Activated naive CD8-positive, alpha-beta T cell treated with anti-CD3 and anti-CD28 coated beads, Interleukin-2, amount 10 ng/mL, durations not matched to agents 7 days and 5 days (primary cell): ENCODE data around the gene VMP1. TPM values are rescaled to one million over a fixed set of nuclear protein-coding genes. Genes with fewer than 3 reads are reported as not detected.
"Not testable (repeated sequence)": the region's sequence is repeated elsewhere in the genome, so short reads cannot be mapped to it uniquely, and the experiment has no call there.

Source experiments
- ATAC-seq: fragments of 150-1000 bp; cut with Tn5 transposase; one replicate; pipeline ENCODE4 v1.10.0; 2021; ENCODE audit warnings: low read depth, moderate library complexity
- POLR2A ChIA-PET: fragments of 350-600 bp; sonication (Branson Sonifier 250); formaldehyde crosslinking; loops from one replicate; lab custom pipeline; 2021; ENCODE audit warnings: antibody characterized with exemption; lab: Charles Lee
- DNase-seq: peaks from one replicate; pipeline ENCODE4 v3.0.0; 2021
- H3K27ac Mint-ChIP-seq: one replicate; pipeline ENCODE4 v1.8.0; 2022; ENCODE audit warnings: mild to moderate bottlenecking, mixed read lengths
- H3K27me3 Mint-ChIP-seq: one replicate; pipeline ENCODE4 v1.8.0; 2022; ENCODE audit warnings: mild to moderate bottlenecking, moderate library complexity, mixed read lengths
- H3K36me3 Mint-ChIP-seq: one replicate; pipeline ENCODE4 v1.8.0; 2021; ENCODE audit warnings: mild to moderate bottlenecking, mixed read lengths
- H3K4me1 Mint-ChIP-seq: one replicate; pipeline ENCODE4 v1.8.0; 2021; ENCODE audit warnings: mixed read lengths
- H3K4me3 Mint-ChIP-seq: one replicate; pipeline ENCODE4 v1.8.0; 2022; ENCODE audit warnings: mild to moderate bottlenecking, moderate library complexity, mixed read lengths
- H3K9me3 Mint-ChIP-seq: one replicate; pipeline ENCODE4 v1.8.0; 2021; ENCODE audit warnings: mixed read lengths
- total RNA-seq, 2 experiments: library from RNA; stranded (reverse); gene quantifications; one replicate each; pipeline ENCODE4 v1.2.3, GENCODE V29; 2021

Gene VMP1
- total RNA-seq, 2 experiments from 2014 or later, result 114 to 116 TPM

DNA sequence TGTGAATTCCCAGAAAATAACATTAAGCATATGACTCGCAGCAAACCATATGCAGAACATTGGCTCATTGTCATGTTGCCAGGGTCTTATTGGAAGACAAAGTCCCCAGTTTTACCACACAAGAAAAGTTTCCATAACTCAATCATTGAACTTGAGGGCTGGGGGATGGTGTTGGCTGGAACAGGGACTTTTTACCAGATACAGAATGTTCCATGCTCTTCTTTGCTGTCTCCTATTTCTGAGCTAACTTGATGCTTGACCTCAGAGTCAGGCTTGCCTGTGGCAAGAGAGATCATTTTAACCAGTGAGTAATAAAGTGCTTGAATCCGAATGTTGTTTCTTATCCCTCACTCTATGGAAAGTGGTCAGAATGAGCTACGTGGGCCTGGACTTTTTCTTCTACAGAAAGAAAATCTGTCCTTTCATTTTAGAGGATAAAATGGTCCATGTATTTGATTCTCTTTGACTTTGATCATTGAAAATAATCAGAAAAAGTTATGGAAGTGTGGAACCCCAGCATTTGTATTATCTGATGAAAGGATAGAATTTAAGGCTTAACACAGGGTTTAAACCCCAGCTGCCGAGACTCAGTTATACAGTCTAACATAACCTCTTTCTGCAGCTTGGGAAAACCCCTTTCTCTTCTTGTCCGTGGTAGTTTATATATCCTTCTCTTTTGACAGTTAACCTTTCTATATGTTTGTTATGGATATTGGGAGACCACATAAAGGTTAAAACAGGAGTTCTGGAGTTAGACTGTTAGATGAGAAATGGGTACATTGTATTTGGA, 118.3 kb downstream of the VMP1 start:
- H3K9me3 Mint-ChIP-seq, result no peaks in the 10 kb centered on the region
- POLR2A ChIA-PET, result interaction anchor here (1.0 to 8.9 kb wide), 3 partner anchors 14 to 39 kb away, joined by 3 to 158 read pairs (median 102); no protein-coding TSS in a partner anchor
- no peaks in the 10 kb centered on the region for H3K27me3 Mint-ChIP-seq
- H3K36me3 Mint-ChIP-seq, result peaks cover 10% of the 10 kb centered on the region
- ATAC-seq (no peak), DNase-seq (no peak)
- H3K27ac Mint-ChIP-seq, result peak overlapping the region; percentile 96
- H3K4me3 Mint-ChIP-seq, result peak overlapping the region; percentile 64
- H3K4me1 Mint-ChIP-seq, result peaks cover 52% of the 10 kb centered on the region

DNA sequence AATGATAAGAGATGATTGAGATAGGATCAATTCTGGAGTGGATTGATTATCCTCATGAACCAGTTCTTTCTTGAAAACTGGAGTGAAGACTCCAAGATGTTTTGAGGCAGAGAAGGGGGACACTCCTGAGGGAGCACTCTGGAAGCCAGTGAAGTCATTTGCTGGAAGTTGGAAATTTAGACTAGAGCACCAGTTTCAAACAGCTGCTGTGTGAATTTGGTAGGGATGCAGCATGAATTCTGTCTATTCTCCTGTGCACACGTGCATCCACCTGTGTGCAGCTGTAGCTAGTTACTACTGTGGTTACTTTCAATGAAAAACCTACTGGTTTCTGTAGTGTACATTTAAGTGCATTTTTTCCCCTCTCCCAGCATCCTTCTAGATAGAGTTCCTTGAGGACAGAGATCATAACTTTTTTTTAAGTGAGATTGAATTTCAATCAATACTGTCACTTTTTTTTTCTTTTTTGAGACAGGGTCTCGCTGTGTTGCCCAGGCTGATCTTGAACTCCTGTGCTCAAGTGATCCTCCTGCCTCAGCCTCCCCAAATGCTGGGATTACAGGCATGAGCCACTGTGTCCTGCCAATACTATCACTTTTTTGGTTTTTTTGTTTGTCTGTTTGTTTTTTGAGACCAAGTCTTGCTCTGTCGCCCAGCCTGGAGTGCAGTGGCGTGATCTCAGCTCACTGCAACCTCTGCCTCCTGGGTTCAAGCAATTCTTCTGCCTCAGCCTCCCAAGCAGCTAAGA, 119.4 kb downstream of the VMP1 start:
- H3K27ac Mint-ChIP-seq, result peak overlapping the region; percentile 96

DNA sequence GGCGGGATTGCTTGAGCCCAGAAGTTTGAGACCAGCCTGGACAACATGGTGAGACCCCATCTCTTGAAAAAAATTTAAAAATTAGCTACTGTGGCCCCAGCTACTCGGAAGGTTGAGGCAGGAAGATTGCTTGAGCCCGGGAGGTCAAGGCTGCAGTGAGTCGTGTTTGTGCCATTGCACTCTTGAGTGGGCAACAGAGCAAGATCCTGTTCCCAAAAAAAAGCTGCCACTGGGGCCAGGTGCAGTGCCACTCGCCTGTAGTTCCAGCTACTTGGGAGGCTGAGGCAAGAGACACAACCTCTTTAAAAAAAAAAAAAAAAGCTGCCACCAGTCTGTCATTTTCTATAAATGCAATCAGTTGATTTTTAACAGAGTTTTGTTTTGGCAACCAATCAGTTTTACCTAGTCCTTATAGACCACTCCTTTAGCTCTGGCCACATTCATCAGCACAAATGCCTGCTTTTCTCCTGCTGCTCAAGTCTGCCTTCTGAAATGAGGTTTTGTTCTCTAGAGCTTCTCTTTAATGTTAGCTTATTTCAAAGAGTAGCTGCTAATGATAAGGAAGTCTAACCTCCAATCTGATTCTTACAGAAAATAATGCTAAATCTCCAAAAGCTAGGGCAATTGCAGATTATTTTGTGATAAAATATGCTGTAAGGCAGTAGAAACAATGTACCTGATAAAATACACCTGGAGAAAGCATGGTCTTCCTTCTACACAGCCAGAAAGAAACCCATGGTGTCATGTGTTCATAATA, 120.4 kb downstream of the VMP1 start:
- H3K27me3 Mint-ChIP-seq, result no peaks in the 10 kb centered on the region
- DNase-seq (no peak), ATAC-seq (no peak)
- H3K27ac Mint-ChIP-seq, result peak overlapping the region; percentile 96
- peaks cover 3% of the 10 kb centered on the region for H3K36me3 Mint-ChIP-seq
- peak overlapping the region; percentile 82 for H3K4me3 Mint-ChIP-seq
- POLR2A ChIA-PET, result interaction anchor here (0.5 to 8.9 kb wide), 8 partner anchors 12 to 208 kb away, joined by 3 to 158 read pairs (median 3); partner anchors contain the start of genes CLTC, PTRH2 and VMP1
- H3K4me1 Mint-ChIP-seq, result peaks cover 62% of the 10 kb centered on the region
- no peaks in the 10 kb centered on the region for H3K9me3 Mint-ChIP-seq

More for the DNA sequence above, 119.4 kb downstream of the VMP1 start:
- Mint-ChIP-seq H3K9me3 (no peaks in the 10 kb centered on the region), H3K4me3 (peak overlapping the region; percentile 64), H3K36me3 (peaks cover 10% of the 10 kb centered on the region), H3K4me1 (peaks cover 58% of the 10 kb centered on the region), H3K27me3 (no peaks in the 10 kb centered on the region)
- ATAC-seq (no peak), DNase-seq (no peak)
- POLR2A ChIA-PET, result interaction anchor here (0.8 to 8.9 kb wide), 3 partner anchors 13 to 66 kb away, joined by 3 to 158 read pairs (median 102); no protein-coding TSS in a partner anchor

DNA sequence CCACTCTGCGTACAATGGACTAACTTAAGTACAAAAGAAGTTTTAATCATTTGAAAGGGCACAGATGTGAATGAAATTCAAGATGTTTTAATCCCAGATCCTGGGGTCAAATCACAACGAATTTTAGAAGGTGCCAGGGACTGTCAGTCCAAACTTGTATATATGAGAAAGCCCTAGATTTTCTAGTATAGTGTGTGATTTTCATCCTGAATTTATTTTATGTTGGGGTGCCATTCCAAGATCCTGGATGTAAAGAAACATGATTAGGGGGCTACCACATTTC, 121.0 kb downstream of the VMP1 start:
- no peak for DNase-seq
- H3K27me3 Mint-ChIP-seq, result no peaks in the 10 kb centered on the region
- H3K4me3 Mint-ChIP-seq, result peak overlapping the region; percentile 82
- peak overlapping the region; percentile 96 for H3K27ac Mint-ChIP-seq
- ATAC-seq, result no peak
- POLR2A ChIA-PET, result interaction anchor here (0.5 to 8.9 kb wide), 5 partner anchors 11 to 187 kb away, joined by 3 to 158 read pairs (median 6); no protein-coding TSS in a partner anchor
- H3K9me3 Mint-ChIP-seq, result no peaks in the 10 kb centered on the region
- H3K4me1 Mint-ChIP-seq, result peaks cover 66% of the 10 kb centered on the region
- peaks cover 5% of the 10 kb centered on the region for H3K36me3 Mint-ChIP-seq

DNA sequence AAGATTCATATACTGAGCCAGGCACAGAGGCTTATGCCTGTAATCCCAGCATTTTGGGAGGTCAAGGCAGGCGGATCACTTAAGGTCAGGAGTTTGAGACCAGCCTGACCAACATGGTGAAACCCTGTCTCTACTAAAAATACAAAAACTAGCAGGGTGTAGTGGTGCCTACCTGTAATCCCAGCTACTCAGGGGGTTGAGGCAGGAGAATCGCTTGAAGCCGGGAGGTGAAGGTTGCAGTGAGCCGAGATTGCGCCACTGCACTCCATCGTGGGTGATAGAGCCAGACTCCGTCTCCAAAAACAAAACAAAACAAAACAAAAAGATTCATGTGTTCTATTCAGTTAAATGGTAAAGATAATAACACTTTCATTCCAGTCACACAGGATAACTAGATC, 121.4 kb downstream of the VMP1 start:
- peaks cover 66% of the 10 kb centered on the region for H3K4me1 Mint-ChIP-seq
- peak overlapping the region; percentile 96 for H3K27ac Mint-ChIP-seq
- not testable (repeated sequence) for H3K27me3 Mint-ChIP-seq

DNA sequence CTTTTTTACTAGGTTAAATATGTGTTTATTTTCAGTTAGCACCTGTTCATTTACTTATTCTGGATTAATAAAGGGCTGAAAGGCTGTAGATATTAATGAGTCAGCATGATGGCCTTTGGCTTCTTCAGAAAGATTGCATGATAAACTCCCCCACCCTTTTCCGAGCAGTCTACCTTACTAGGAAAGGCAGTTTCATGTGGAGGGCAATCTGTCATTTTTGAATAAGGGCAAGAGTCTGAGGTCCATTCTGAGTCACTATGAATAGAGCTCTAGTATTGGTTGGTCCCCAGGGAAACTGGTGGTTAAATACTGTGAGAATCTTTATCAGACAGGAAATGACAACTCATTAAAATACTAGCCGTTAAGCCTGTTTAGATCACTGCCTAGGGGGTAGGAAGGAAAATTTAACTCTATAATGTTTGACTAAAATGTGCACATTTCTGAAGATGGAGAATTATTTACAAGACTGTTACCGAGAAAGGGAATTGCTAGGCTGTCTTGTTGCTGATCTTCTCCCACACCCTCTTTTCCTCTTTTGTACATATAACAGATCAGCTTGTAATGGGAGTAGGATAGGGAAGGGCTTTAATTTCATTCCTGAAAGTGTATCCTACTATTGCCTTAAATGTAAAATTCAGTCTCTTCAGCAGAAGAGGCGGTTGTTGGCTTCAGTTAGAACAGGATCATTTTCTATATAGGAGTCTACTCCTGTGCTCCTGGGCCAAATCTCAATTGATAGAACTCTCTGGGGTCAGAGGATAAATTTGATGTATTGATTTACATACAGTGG, 122.0 kb downstream of the VMP1 start:
- DNase-seq, result no peak
- peak overlapping the region; percentile 82 for H3K4me3 Mint-ChIP-seq
- peak; percentile 88 for ATAC-seq
- peaks cover 66% of the 10 kb centered on the region for H3K4me1 Mint-ChIP-seq
- no peaks in the 10 kb centered on the region for H3K9me3 Mint-ChIP-seq
- H3K27me3 Mint-ChIP-seq, result no peaks in the 10 kb centered on the region
- peaks cover 5% of the 10 kb centered on the region for H3K36me3 Mint-ChIP-seq
- POLR2A ChIA-PET, result interaction anchor here (0.5 to 8.9 kb wide), 6 partner anchors 10 to 76 kb away, joined by 3 to 158 read pairs (median 4); no protein-coding TSS in a partner anchor
- H3K27ac Mint-ChIP-seq, result peak overlapping the region; percentile 96

More for the DNA sequence above, 121.4 kb downstream of the VMP1 start:
- not testable (repeated sequence) for DNase-seq, H3K9me3 Mint-ChIP-seq, ATAC-seq, H3K36me3 Mint-ChIP-seq
- H3K4me3 Mint-ChIP-seq, result peak overlapping the region; percentile 82
- POLR2A ChIA-PET, result interaction anchor here (0.5 to 8.9 kb wide), 6 partner anchors 11 to 187 kb away, joined by 3 to 158 read pairs (median 5); no protein-coding TSS in a partner anchor

DNA sequence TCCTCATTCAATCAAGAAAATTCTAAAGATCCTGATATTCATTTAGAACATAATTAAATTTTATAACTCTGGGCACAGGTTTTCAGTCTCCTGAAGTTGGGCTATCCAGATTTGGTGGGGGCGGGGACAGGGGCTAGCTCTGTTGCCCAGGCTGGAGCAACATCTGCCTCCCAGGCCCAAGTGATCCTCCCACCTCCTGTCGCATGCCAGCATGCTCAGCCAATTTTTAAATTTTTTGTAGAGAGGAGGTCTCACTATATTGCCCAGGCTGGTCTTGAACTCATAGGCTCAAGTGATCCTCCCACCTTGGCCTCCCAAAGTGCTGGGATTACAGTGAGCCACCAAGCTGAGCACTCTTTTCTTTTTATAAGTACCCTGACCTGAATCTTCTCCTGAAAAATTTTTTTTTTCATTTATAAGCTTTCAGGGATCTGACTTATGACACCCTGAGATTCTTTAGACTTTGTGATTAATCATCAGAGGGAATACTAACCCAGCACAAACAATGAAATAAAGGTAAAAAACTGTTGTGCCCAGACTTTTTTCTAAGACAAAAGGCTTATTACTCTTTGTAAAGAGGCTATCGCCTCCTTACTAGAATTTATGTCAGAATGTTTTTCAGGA, 122.7 kb downstream of the VMP1 start:
- DNase-seq (no peak), ATAC-seq (no peak)
- H3K4me1 Mint-ChIP-seq, result peaks cover 66% of the 10 kb centered on the region
- H3K36me3 Mint-ChIP-seq, result peaks cover 5% of the 10 kb centered on the region
- peak overlapping the region; percentile 82 for H3K4me3 Mint-ChIP-seq
- no peaks in the 10 kb centered on the region for H3K27me3 Mint-ChIP-seq
- no peaks in the 10 kb centered on the region for H3K9me3 Mint-ChIP-seq
- H3K27ac Mint-ChIP-seq, result peak overlapping the region; percentile 96
- POLR2A ChIA-PET, result interaction anchor here (1.0 to 8.9 kb wide), 3 partner anchors 9 to 76 kb away, joined by 3 to 158 read pairs (median 102); no protein-coding TSS in a partner anchor

DNA sequence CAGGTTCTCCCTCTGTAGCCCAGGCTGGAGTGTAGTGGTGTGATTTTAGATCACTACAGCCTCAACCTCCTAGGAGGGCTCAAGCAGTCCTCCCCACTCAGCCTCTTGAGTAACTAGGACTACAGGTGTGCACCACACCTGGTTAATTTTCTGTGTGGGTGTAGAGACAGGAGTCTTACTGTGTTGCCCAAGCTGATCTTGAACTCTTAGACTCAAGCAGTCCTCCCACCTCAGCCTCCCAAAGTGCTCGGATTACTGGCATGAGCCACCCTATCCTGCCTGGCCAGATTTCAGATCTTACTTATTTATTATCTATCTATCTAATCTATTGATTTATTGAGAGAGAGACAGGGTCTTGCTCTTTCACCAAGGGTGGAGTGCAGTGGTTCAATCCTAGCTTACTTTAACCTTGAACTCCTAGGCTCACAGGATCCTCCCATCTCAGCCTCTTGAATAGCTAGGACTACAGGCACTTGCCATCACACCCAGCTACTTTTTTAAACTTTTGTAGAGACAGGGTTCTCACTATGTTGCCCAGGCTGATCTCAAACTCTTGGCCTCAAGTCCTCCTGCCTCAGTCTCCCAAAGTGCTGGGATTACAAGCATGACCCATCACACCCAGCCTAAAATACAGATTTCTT, 123.5 kb downstream of the VMP1 start:
- peak overlapping the region; percentile 96 for H3K27ac Mint-ChIP-seq
- peak overlapping the region; percentile 51 for H3K4me3 Mint-ChIP-seq
- ATAC-seq (no peak), DNase-seq (no peak)
- H3K4me1 Mint-ChIP-seq, result peaks cover 61% of the 10 kb centered on the region
- no peaks in the 10 kb centered on the region for H3K27me3 Mint-ChIP-seq
- POLR2A ChIA-PET, result interaction anchor here (1.4 to 8.9 kb wide), 3 partner anchors 9 to 44 kb away, joined by 6 to 158 read pairs (median 102); no protein-coding TSS in a partner anchor
- H3K9me3 Mint-ChIP-seq, result no peaks in the 10 kb centered on the region
- H3K36me3 Mint-ChIP-seq, result peaks cover 3% of the 10 kb centered on the region

DNA sequence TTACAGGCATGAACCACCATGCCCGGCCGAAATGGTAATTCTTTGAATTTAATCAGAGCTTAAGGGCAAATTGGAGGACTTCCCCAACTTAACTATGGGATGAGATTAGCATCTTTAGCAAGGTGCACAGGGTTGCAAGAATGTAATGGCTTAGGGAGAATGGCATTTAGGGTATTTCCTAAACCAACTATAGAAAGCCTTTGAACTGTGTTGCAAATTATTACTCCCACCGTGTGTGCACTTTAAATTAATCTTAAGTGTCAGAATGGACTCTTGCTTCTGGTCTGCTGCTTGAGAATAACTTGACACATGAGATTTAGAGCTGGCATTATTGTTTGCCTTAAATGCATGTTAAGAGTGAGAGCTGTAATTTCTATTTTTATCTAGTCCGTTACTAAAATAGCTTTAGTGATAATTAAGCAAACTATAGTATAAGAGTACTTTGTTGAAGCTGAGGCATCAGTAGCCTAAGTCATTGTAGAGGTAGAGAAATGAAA, 125.5 kb downstream of the VMP1 start:
- peaks cover 1% of the 10 kb centered on the region for H3K36me3 Mint-ChIP-seq
- DNase-seq, result no peak
- H3K4me1 Mint-ChIP-seq, result peaks cover 57% of the 10 kb centered on the region
- no peaks in the 10 kb centered on the region for H3K27me3 Mint-ChIP-seq
- POLR2A ChIA-PET, result interaction anchor here (0.5 to 8.9 kb wide), 3 partner anchors 11 to 46 kb away, joined by 4 to 102 read pairs (median 6); no protein-coding TSS in a partner anchor
- ATAC-seq, result no peak
- peak overlapping the region; percentile 45 for H3K27ac Mint-ChIP-seq
- H3K9me3 Mint-ChIP-seq, result no peaks in the 10 kb centered on the region
- H3K4me3 Mint-ChIP-seq, result no peak overlapping the region

DNA sequence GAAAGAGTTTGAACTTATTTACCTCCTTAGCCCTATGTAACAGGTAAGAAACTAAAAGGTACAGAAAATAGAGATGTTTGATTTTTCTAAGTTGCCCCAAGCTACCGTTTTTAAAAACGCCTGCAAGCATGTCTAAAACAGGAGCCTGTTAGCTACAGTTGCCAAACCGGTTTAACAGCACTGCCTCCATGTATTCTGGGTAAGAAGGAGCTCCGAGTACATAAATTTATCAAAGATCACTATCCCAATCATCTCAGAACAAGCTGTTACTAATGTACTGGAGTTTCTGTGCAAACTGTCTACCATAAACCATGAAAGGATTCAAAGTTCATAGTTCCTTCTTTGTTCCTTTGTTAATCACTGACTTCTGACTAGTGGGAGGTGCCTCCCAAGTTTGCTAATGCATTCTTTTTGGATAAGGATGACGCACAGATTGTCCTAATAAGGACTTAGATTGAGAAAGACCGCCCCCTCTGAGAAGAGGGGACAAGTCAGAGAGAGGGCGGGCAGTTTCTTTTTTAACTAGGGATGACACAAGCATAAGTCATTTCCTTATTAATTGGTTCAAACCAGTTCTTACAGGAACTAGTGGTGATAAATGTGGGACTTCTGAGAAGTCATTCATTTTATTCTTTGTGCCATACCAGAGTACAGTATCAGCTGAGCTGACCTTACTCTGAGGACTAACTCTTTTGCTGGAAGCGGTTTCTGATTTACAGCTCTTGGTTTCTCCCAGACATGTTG, 130.0 kb downstream of the VMP1 start:
- Mint-ChIP-seq H3K9me3 (no peaks in the 10 kb centered on the region), H3K36me3 (peaks cover 40% of the 10 kb centered on the region), H3K27me3 (no peaks in the 10 kb centered on the region), H3K27ac (peak overlapping the region; percentile 94), H3K4me3 (peak overlapping the region; percentile 90), H3K4me1 (peaks cover 33% of the 10 kb centered on the region)
- ATAC-seq (peak; percentile 93), DNase-seq (no peak)
- POLR2A ChIA-PET, result interaction anchor here (0.6 to 9.2 kb wide), 24 partner anchors 9 to 1498 kb away, joined by 3 to 189 read pairs (median 4); partner anchors contain the start of genes PRR11, RNFT1, RPS6KB1 and SKA2
